Measurements from ENCODE around the gene FHIT. TPM values are rescaled to one million over a fixed set of nuclear protein-coding genes. Genes with fewer than 3 reads are reported as not detected.

The FHIT gene
- total RNA-seq, 2 experiments from 2014 or later = 7.6 to 7.9 TPM

- ChIA-PET CTCF (no interaction called here), POLR2A (no interaction called here)
- Mint-ChIP-seq H3K4me1 (ENCODE audit: low read depth) (no peaks in the 10 kb centered on the region), H3K4me3 (no peak overlapping the region), H3K36me3 (ENCODE audit: low read depth) (no peaks in the 10 kb centered on the region), H3K9me3 (no peaks in the 10 kb centered on the region), H3K27ac (no peak overlapping the region), H3K27me3 (peaks cover 2% of the 10 kb centered on the region)
- ATAC-seq (no peak), DNase-seq (no peak)
- intact Hi-C loops (cut with micrococcal nuclease) = no loop called here
- TF ChIP-seq CTCF (IDR thresholded peaks at IDR 0.05) = no peak
Measured at GRCh38 chr3:60594025-60594424, 657.2 kb downstream of the FHIT start.

GRCh38 chr3:60591267-60591666 is 660.0 kb downstream of the FHIT start:
- Mint-ChIP-seq H3K4me3 (no peak overlapping the region), H3K36me3 (ENCODE audit: low read depth) (no peaks in the 10 kb centered on the region), H3K4me1 (ENCODE audit: low read depth) (no peaks in the 10 kb centered on the region), H3K27me3 (peaks cover under 1% of the 10 kb centered on the region), H3K9me3 (no peaks in the 10 kb centered on the region), H3K27ac (no peak overlapping the region)
- DNase-seq = no peak
- ChIA-PET CTCF (no interaction called here), POLR2A (no interaction called here)
- intact Hi-C loops (cut with micrococcal nuclease) = no loop called here
- TF ChIP-seq CTCF (IDR thresholded peaks at IDR 0.05) = no peak
- no peak for ATAC-seq

- H3K27ac Mint-ChIP-seq = no peak overlapping the region
- no peak for DNase-seq
- no peaks in the 10 kb centered on the region for H3K27me3 Mint-ChIP-seq
- no peak overlapping the region for H3K4me3 Mint-ChIP-seq
- POLR2A ChIA-PET = no interaction called here
- TF ChIP-seq CTCF (IDR thresholded peaks at IDR 0.05) = no peak
- H3K36me3 Mint-ChIP-seq (ENCODE audit: low read depth) = no peaks in the 10 kb centered on the region
- no peaks in the 10 kb centered on the region for H3K4me1 Mint-ChIP-seq (ENCODE audit: low read depth)
- no peaks in the 10 kb centered on the region for H3K9me3 Mint-ChIP-seq
- CTCF ChIA-PET = no interaction called here
- intact Hi-C loops (cut with micrococcal nuclease) = no loop called here
- no peak for ATAC-seq
Measured at GRCh38 chr3:60588806-60589205, 662.4 kb downstream of the FHIT start.

GRCh38 chr3:60585918-60586317 is 665.3 kb downstream of the FHIT start:
- TF ChIP-seq CTCF (IDR thresholded peaks at IDR 0.05) = no peak
- DNase-seq = no peak
- Mint-ChIP-seq H3K9me3 (no peaks in the 10 kb centered on the region), H3K27ac (no peak overlapping the region), H3K4me3 (no peak overlapping the region), H3K36me3 (ENCODE audit: low read depth) (no peaks in the 10 kb centered on the region), H3K27me3 (no peaks in the 10 kb centered on the region), H3K4me1 (ENCODE audit: low read depth) (no peaks in the 10 kb centered on the region)
- intact Hi-C loops (cut with micrococcal nuclease) = no loop called here
- no peak for ATAC-seq
- POLR2A ChIA-PET = no interaction called here
- CTCF ChIA-PET = no interaction called here

- intact Hi-C loops (cut with micrococcal nuclease) = no loop called here
- Mint-ChIP-seq H3K27me3 (no peaks in the 10 kb centered on the region), H3K4me1 (ENCODE audit: low read depth) (no peaks in the 10 kb centered on the region), H3K36me3 (ENCODE audit: low read depth) (no peaks in the 10 kb centered on the region), H3K27ac (no peak overlapping the region), H3K9me3 (no peaks in the 10 kb centered on the region), H3K4me3 (no peak overlapping the region)
- CTCF ChIA-PET = no interaction called here
- no peak for TF ChIP-seq CTCF (IDR thresholded peaks at IDR 0.05)
- ATAC-seq (no peak), DNase-seq (no peak)
- POLR2A ChIA-PET = no interaction called here
Measured at GRCh38 chr3:60584250-60584649, 667.0 kb downstream of the FHIT start.

All from activated CD8-positive, alpha-beta T cell treated with anti-CD3 and anti-CD28 coated beads for 36 hours (primary cell).